HepG2 (cell line): ENCODE measurements around the gene SHISA7. TPM values are rescaled to one million over a fixed set of nuclear protein-coding genes. Genes with fewer than 3 reads are reported as not detected.

Source experiments
- DPF2 ChIP-seq: sonication (generic); formaldehyde crosslinking; IDR thresholded peaks from 2 replicates; pipeline ENCODE4 v1.4.0; 2020; ENCODE audit warnings: mild to moderate bottlenecking, low read depth, missing genetic modification reagents, borderline replicate concordance
- MAF1 ChIP-seq: sonication (generic); formaldehyde crosslinking; IDR thresholded peaks from 2 replicates; pipeline ENCODE4 v1.5.0; 2020; ENCODE audit warnings: missing genetic modification reagents, borderline replicate concordance
- MEF2D ChIP-seq: sonication (generic); formaldehyde crosslinking; IDR thresholded peaks from 2 replicates; pipeline ENCODE4 v1.5.1; 2020; ENCODE audit warnings: mild to moderate bottlenecking, missing genetic modification reagents
- SAP130 ChIP-seq: IDR thresholded peaks from 2 replicates; pipeline ENCODE4 v1.6.1; 2016; ENCODE audit warnings: low read depth
- SNAI1 ChIP-seq: sonication (generic); formaldehyde crosslinking; IDR thresholded peaks from 2 replicates; pipeline ENCODE4 v1.5.0; 2020; ENCODE audit warnings: mild to moderate bottlenecking, missing genetic modification reagents, borderline replicate concordance
- SP2 ChIP-seq: sonication (generic); formaldehyde crosslinking; IDR thresholded peaks from 2 replicates; pipeline ENCODE4 v1.5.1; 2020; ENCODE audit warnings: mild to moderate bottlenecking, missing genetic modification reagents
- SRSF1 ChIP-seq: fragments of 200-400 bp; formaldehyde crosslinking; optimal IDR thresholded peaks from 2 replicates; pipeline ENCODE3; 2017; ENCODE audit warnings: mild to moderate bottlenecking, low read depth, low read length, moderate library complexity
- TEAD3 ChIP-seq: optimal IDR thresholded peaks from 2 replicates; pipeline ENCODE3; 2016; ENCODE audit warnings: borderline replicate concordance
- ZIK1 ChIP-seq: sonication (generic); formaldehyde crosslinking; IDR thresholded peaks from 2 replicates; pipeline ENCODE4 v1.5.0; 2020; ENCODE audit warnings: mild to moderate bottlenecking, low read depth, missing genetic modification reagents, borderline replicate concordance
- ZNF350 ChIP-seq: sonication (generic); formaldehyde crosslinking; IDR thresholded peaks from 2 replicates; pipeline ENCODE4 v1.4.0; 2020; ENCODE audit warnings: mild to moderate bottlenecking, low read depth, missing genetic modification reagents, borderline replicate concordance
- ZNF607 ChIP-seq: sonication (generic); formaldehyde crosslinking; IDR thresholded peaks from 2 replicates; pipeline ENCODE4 v1.5.1; 2020; ENCODE audit warnings: missing genetic modification reagents, mild to moderate bottlenecking, borderline replicate concordance
- polyA plus RNA-seq, 8 experiments: library from polyadenylated mRNA; depleted of rRNA in 3 of 8; stranded (reverse) in 7 of 8; unstranded in 1 of 8; fragments of >200 nt; fragmentation: Illumina TruSeq in 4 of 8; extraction: Trizol in 4 of 8; gene quantifications; 2 replicates each; pipeline versions ENCODE4 v1.2.1 to v1.2.3, GENCODE V29; 2011 to 2016; ENCODE audit warnings: low read depth in 4 of 8, missing spikeins in 1 of 8, mixed read lengths in 1 of 8; ENCODE audit not compliant: insufficient read depth in 1 of 8
- total RNA-seq, 5 experiments: library from RNA; depleted of rRNA; stranded (reverse); fragments of >200 nt; fragmentation: Illumina TruSeq; extraction: Trizol; gene quantifications; 2 replicates each; pipeline ENCODE4 v1.2.3, GENCODE V29; 2016; ENCODE audit warnings: low read depth in 1 of 5
- TF ChIP-seq, protein P1 (sequence below): IDR thresholded peaks from 2 replicates; pipeline ENCODE4 v1.6.1; 2016; ENCODE audit warnings: missing compliant biosample characterization, missing genetic modification reagents, borderline replicate concordance
- TF ChIP-seq, protein P2 (sequence below): sonication (generic); formaldehyde crosslinking; IDR thresholded peaks from 2 replicates; pipeline ENCODE4 v1.8.1; 2023; ENCODE audit warnings: missing genetic modification reagents, inconsistent platforms, borderline replicate concordance
- TF ChIP-seq, protein P3 (sequence below): IDR thresholded peaks from 2 replicates; pipeline ENCODE4 v1.6.1; 2016; ENCODE audit warnings: control low read depth
- TF ChIP-seq, protein P4 (sequence below): sonication (generic); formaldehyde crosslinking; IDR thresholded peaks from 2 replicates; pipeline ENCODE4 v1.4.0; 2020; ENCODE audit warnings: mild to moderate bottlenecking, missing genetic modification reagents
- TF ChIP-seq, protein P5 (sequence below): sonication (generic); formaldehyde crosslinking; IDR thresholded peaks from 2 replicates; pipeline ENCODE4 v1.4.0; 2020; ENCODE audit warnings: mild to moderate bottlenecking, missing genetic modification reagents
- TF ChIP-seq, protein P6 (sequence below): sonication (generic); formaldehyde crosslinking; IDR thresholded peaks from 2 replicates; pipeline ENCODE4 v1.5.0; 2020; ENCODE audit warnings: mild to moderate bottlenecking, missing genetic modification reagents, borderline replicate concordance

Gene SHISA7
- total and polyA plus RNA-seq, 2 of the 13 experiments (the other 11 are each of a cell fraction or from before 2014, with no cell fraction given) = not detected

DNA sequence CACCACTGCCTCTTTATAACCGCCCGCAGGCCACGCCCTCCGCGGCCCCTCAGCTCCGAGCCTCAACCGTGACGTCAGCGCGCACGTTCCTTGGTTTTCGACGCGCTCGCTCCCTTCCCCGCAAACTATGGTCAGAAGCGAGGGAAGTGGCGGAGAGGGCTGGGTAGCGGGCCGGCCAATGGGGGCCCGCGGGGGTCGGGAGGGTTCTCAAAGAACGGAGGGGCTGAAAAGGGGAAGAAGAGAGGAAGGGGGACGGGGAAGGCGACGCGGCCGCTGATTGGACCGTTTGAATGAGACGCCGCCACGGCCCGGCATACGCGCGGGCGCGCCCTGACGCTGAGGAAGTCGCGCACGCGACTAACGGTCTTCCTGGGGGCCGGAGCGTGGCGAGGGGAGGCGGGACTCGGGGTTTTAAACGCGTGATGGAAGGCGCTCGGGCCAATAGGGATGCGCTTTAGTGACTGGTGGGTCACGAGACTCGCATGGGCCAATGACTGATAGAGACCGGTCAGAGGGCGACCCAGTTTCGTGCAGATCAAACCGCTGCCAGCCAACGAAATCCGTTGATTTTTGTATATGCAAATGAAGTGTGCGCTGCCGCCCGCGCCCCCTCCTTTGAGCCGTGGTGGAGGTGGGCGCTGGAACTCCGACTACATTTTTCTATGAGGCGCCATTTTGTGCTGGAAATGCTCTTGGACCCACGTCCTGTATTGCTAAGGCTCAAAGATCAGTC lies 35.1 kb downstream of the SHISA7 start (continued):
- TF ChIP-seq, protein P1, sequence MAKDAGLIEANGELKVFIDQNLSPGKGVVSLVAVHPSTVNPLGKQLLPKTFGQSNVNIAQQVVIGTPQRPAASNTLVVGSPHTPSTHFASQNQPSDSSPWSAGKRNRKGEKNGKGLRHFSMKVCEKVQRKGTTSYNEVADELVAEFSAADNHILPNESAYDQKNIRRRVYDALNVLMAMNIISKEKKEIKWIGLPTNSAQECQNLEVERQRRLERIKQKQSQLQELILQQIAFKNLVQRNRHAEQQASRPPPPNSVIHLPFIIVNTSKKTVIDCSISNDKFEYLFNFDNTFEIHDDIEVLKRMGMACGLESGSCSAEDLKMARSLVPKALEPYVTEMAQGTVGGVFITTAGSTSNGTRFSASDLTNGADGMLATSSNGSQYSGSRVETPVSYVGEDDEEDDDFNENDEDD (CRISPR knock-in tag) = peak; percentile 87
- TF ChIP-seq, protein P2, sequence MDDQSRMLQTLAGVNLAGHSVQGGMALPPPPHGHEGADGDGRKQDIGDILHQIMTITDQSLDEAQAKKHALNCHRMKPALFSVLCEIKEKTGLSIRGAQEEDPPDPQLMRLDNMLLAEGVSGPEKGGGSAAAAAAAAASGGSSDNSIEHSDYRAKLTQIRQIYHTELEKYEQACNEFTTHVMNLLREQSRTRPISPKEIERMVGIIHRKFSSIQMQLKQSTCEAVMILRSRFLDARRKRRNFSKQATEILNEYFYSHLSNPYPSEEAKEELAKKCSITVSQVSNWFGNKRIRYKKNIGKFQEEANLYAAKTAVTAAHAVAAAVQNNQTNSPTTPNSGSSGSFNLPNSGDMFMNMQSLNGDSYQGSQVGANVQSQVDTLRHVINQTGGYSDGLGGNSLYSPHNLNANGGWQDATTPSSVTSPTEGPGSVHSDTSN (CRISPR knock-in tag) = no peak
- TF ChIP-seq, protein P3, sequence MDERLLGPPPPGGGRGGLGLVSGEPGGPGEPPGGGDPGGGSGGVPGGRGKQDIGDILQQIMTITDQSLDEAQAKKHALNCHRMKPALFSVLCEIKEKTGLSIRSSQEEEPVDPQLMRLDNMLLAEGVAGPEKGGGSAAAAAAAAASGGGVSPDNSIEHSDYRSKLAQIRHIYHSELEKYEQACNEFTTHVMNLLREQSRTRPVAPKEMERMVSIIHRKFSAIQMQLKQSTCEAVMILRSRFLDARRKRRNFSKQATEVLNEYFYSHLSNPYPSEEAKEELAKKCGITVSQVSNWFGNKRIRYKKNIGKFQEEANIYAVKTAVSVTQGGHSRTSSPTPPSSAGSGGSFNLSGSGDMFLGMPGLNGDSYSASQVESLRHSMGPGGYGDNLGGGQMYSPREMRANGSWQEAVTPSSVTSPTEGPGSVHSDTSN = peak; percentile 66
- TF ChIP-seq MEF2D (CRISPR knock-in tag) (peak; percentile 48; the same call in 1 of the 2 replicates), SRSF1 (peak; percentile 39), DPF2 (CRISPR knock-in tag) (no peak), ZNF607 (peak; percentile 77; the same call in 1 of the 2 replicates), SP2 (CRISPR knock-in tag) (peak; percentile 82), ZIK1 (CRISPR knock-in tag) (peak; percentile 59; the same call in 1 of the 2 replicates), ZNF350 (CRISPR knock-in tag) (peak; percentile 61; the same call in 1 of the 2 replicates), TEAD3 (peak; percentile 49), SNAI1 (CRISPR knock-in tag) (0 out of 2 replicates have a peak, but pooled peaks have one; percentile 78), MAF1 (CRISPR knock-in tag) (0 out of 2 replicates have a peak, but pooled peaks have one; percentile 52), SAP130 (peak; percentile 64)
- TF ChIP-seq, protein P4, sequence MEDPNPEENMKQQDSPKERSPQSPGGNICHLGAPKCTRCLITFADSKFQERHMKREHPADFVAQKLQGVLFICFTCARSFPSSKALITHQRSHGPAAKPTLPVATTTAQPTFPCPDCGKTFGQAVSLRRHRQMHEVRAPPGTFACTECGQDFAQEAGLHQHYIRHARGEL (CRISPR knock-in tag) = peak; percentile 35; the same call in 1 of the 2 replicates
- TF ChIP-seq, protein P5, sequence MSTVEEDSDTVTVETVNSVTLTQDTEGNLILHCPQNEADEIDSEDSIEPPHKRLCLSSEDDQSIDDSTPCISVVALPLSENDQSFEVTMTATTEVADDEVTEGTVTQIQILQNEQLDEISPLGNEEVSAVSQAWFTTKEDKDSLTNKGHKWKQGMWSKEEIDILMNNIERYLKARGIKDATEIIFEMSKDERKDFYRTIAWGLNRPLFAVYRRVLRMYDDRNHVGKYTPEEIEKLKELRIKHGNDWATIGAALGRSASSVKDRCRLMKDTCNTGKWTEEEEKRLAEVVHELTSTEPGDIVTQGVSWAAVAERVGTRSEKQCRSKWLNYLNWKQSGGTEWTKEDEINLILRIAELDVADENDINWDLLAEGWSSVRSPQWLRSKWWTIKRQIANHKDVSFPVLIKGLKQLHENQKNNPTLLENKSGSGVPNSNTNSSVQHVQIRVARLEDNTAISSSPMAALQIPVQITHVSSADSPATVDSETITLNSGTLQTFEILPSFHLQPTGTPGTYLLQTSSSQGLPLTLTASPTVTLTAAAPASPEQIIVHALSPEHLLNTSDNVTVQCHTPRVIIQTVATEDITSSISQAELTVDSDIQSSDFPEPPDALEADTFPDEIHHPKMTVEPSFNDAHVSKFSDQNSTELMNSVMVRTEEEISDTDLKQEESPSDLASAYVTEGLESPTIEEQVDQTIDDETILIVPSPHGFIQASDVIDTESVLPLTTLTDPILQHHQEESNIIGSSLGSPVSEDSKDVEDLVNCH (CRISPR knock-in tag) = peak; percentile 86; the same call in 1 of the 2 replicates
- TF ChIP-seq, protein P6, sequence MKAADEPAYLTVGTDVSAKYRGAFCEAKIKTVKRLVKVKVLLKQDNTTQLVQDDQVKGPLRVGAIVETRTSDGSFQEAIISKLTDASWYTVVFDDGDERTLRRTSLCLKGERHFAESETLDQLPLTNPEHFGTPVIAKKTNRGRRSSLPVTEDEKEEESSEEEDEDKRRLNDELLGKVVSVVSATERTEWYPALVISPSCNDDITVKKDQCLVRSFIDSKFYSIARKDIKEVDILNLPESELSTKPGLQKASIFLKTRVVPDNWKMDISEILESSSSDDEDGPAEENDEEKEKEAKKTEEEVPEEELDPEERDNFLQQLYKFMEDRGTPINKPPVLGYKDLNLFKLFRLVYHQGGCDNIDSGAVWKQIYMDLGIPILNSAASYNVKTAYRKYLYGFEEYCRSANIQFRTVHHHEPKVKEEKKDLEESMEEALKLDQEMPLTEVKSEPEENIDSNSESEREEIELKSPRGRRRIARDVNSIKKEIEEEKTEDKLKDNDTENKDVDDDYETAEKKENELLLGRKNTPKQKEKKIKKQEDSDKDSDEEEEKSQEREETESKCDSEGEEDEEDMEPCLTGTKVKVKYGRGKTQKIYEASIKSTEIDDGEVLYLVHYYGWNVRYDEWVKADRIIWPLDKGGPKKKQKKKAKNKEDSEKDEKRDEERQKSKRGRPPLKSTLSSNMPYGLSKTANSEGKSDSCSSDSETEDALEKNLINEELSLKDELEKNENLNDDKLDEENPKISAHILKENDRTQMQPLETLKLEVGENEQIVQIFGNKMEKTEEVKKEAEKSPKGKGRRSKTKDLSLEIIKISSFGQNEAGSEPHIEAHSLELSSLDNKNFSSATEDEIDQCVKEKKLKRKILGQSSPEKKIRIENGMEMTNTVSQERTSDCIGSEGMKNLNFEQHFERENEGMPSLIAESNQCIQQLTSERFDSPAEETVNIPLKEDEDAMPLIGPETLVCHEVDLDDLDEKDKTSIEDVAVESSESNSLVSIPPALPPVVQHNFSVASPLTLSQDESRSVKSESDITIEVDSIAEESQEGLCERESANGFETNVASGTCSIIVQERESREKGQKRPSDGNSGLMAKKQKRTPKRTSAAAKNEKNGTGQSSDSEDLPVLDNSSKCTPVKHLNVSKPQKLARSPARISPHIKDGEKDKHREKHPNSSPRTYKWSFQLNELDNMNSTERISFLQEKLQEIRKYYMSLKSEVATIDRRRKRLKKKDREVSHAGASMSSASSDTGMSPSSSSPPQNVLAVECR (CRISPR knock-in tag) = peak; percentile 50; the same call in 1 of the 2 replicates
